ENCODE data around the gene UQCRQ. TPM values are rescaled to one million over a fixed set of nuclear protein-coding genes. Genes with fewer than 3 reads are reported as not detected.

UQCRQ gene
- total and polyA plus RNA-seq, 2 of the 13 experiments (the other 11 are each of a cell fraction or from before 2014, with no cell fraction given), result 257 to 575 TPM

- TF ChIP-seq HNF1B (CRISPR knock-in tag; IDR thresholded peaks at IDR 0.05) (peak; percentile 55; the same call in 1 of the 2 replicates), GZF1 (CRISPR knock-in tag; IDR thresholded peaks at IDR 0.05) (no peak), SMARCC2 (IDR thresholded peaks at IDR 0.05) (no peak), SOX5 (CRISPR knock-in tag; IDR thresholded peaks at IDR 0.05; ENCODE audit: borderline replicate concordance) (peak; percentile 71; the same call in 1 of the 2 replicates), ELF1 (CRISPR knock-in tag; IDR thresholded peaks at IDR 0.05) (peak; percentile 78), FOXJ3 (CRISPR knock-in tag; IDR thresholded peaks at IDR 0.05; ENCODE audit: borderline replicate concordance) (peak; percentile 81; the same call in 1 of the 2 replicates), PAXIP1 (CRISPR knock-in tag; conservative IDR thresholded peaks at IDR 0.05) (peak; percentile 95), DMTF1 (CRISPR knock-in tag; IDR thresholded peaks at IDR 0.05) (no peak), TRIM24 (CRISPR knock-in tag; IDR thresholded peaks at IDR 0.05) (0 out of 2 replicates have a peak, but pooled peaks have one; percentile 57), FOXO4 (CRISPR knock-in tag; conservative IDR thresholded peaks at IDR 0.05) (0 out of 2 replicates have a peak, but pooled peaks have one; percentile 42), IKZF5 (CRISPR knock-in tag; IDR thresholded peaks at IDR 0.05) (peak; percentile 65; the same call in 1 of the 2 replicates), ZSCAN31 (CRISPR knock-in tag; IDR thresholded peaks at IDR 0.05; ENCODE audit: low read depth) (0 out of 2 replicates have a peak, but pooled peaks have one; percentile 75), KDM3A (CRISPR knock-in tag; IDR thresholded peaks at IDR 0.05; ENCODE audit: low read depth) (no peak), ARID2 (CRISPR knock-in tag; IDR thresholded peaks at IDR 0.05; ENCODE audit: borderline replicate concordance) (no peak)
Measured at GRCh38 chr5:132839426-132840301, 26.8 kb upstream of the UQCRQ start (continued).
